Measurements from ENCODE around the gene ADARB2.

Gene ADARB2

GRCh38 chr10:1331560-1331959 lies 405.8 kb downstream of the ADARB2 start (continued):
- TF ChIP-seq ZBTB10 (tag by site-specific recombination; IDR thresholded peaks at IDR 0.05), result no peak
- no peak for TF ChIP-seq GLI2 (tag by site-specific recombination; IDR thresholded peaks at IDR 0.05; ENCODE audit: borderline replicate concordance, low read depth)
- TF ChIP-seq SP2 (tag by site-specific recombination; IDR thresholded peaks at IDR 0.05), result no peak
- TF ChIP-seq ZNF433 (tag by site-specific recombination; IDR thresholded peaks at IDR 0.05; ENCODE audit: low read depth), result no peak
- TF ChIP-seq ZNF157 (tag by site-specific recombination; IDR thresholded peaks at IDR 0.05), result no peak
- no peak for TF ChIP-seq ZNF302 (tag by site-specific recombination; IDR thresholded peaks at IDR 0.05; ENCODE audit: low read depth)
- TF ChIP-seq GLIS1 (tag by site-specific recombination; IDR thresholded peaks at IDR 0.05), result no peak

- H3K36me3 ChIP-seq (ENCODE audit: control insufficient read depth in 2 of 2, insufficient read depth in 1 of 2, low read length in 2 of 2), result no peaks in the 10 kb centered on the region
- H3K27ac ChIP-seq (ENCODE audit: extremely low read depth, low read depth, low read length), result no peak overlapping the region
- POLR2A ChIA-PET, result no interaction called here
- TF ChIP-seq PRDM10 (tag by site-specific recombination; IDR thresholded peaks at IDR 0.05) (no peak), ZNF621 (tag by site-specific recombination; IDR thresholded peaks at IDR 0.05) (no peak), ZNF112 (tag by site-specific recombination; IDR thresholded peaks at IDR 0.05) (no peak), ZNF174 (tag by site-specific recombination; IDR thresholded peaks at IDR 0.05) (no peak), SCRT1 (tag by site-specific recombination; IDR thresholded peaks at IDR 0.05; ENCODE audit: borderline replicate concordance) (no peak), ZNF341 (tag by site-specific recombination; IDR thresholded peaks at IDR 0.05; ENCODE audit: low read depth) (no peak), ZNF398 (tag by site-specific recombination; IDR thresholded peaks at IDR 0.05) (no peak), KLF9 (tag by site-specific recombination; IDR thresholded peaks at IDR 0.05; ENCODE audit: low read depth) (no peak), REPIN1 (tag by site-specific recombination; IDR thresholded peaks at IDR 0.05; ENCODE audit: low read depth) (no peak), ZNF157 (tag by site-specific recombination; IDR thresholded peaks at IDR 0.05) (no peak), REST (tag by site-specific recombination; IDR thresholded peaks at IDR 0.05) (no peak)
- H3K4me1 ChIP-seq (ENCODE audit: control insufficient read depth, insufficient read depth, low read length), result no peaks in the 10 kb centered on the region
- no peaks in the 10 kb centered on the region for H3K9me3 ChIP-seq (ENCODE audit: control insufficient read depth, insufficient read depth, low read depth, low read length)
- CTCF ChIA-PET, result no interaction called here
- H3K4me3 ChIP-seq (ENCODE audit: low read depth, low read length), result no peak overlapping the region
These were observed 407.7 kb downstream of the ADARB2 start for GRCh38 chr10:1329622-1330021.
